Measurements from ENCODE around the gene GNB1L. TPM values are rescaled to one million over a fixed set of nuclear protein-coding genes. Genes with fewer than 3 reads are reported as not detected.

Gene GNB1L
- total RNA-seq, 1 experiment from 2014 or later, result 27.0 TPM

DNA sequence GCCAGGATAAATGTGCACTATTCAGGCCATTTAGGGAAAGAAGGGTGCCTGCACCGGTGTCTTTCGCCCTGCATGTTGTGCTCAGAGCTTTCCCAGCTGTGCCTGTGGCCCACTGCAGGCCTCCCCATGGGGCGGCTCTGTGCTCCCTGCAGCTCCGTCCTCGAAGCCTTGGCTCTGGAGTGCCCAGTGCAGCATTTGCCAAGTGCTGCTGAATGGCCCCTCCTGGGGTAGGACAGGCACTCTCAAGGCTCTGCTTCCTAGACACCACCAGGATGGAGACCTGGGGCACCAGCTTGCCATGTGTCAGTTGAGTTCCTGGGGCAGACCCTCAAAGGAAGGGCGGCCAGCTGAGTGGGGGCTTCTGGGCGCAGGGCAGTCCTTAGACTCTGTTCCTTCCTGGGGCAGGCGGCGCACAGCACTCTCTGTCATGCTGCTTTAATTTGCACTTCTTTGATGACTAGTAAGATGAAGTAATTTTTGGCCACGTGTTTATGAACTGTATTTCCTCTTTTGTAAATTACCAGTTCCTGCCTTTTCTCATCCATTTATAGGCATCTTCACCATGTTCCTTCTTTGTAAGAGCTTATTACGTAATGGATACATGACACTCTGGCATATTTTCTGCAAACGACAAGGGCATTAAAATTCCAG is 32.1 kb upstream of the GNB1L start:
- Histone ChIP-seq H3K36me3 (ENCODE audit: low read depth, low read length) (no peaks in the 10 kb centered on the region), H2AFZ (ENCODE audit: low read length) (no peak overlapping the region), H3K27me3 (ENCODE audit: low read length) (no peaks in the 10 kb centered on the region), H3F3A (ENCODE audit: low read length, unreplicated experiment) (no peaks in the 10 kb centered on the region), H3K9ac (ENCODE audit: low read length) (no peak overlapping the region), H3K9me3 (ENCODE audit: low read length) (no peaks in the 10 kb centered on the region), H3K27ac (ENCODE audit: low read length) (no peak overlapping the region), H3K4me3 (ENCODE audit: low read length) (no peak overlapping the region), H3K79me2 (ENCODE audit: low read length) (no peaks in the 10 kb centered on the region), H3K4me1 (ENCODE audit: insufficient read depth, low read length) (peaks cover 21% of the 10 kb centered on the region), H3K9me2 (replicated peaks; ENCODE audit: low read length) (no peaks in the 10 kb centered on the region), H3K4me2 (ENCODE audit: low read length) (no peak overlapping the region), H4K20me1 (ENCODE audit: low read length) (no peaks in the 10 kb centered on the region)
- CTCF ChIA-PET, result no interaction called here
- POLR2A ChIA-PET (ENCODE audit: unreplicated experiment), result no interaction called here
- TF ChIP-seq EZH2phosphoT487 (IDR thresholded peaks at IDR 0.05; ENCODE audit: borderline replicate concordance, low read length), result no peak
- TF ChIP-seq, protein P1, sequence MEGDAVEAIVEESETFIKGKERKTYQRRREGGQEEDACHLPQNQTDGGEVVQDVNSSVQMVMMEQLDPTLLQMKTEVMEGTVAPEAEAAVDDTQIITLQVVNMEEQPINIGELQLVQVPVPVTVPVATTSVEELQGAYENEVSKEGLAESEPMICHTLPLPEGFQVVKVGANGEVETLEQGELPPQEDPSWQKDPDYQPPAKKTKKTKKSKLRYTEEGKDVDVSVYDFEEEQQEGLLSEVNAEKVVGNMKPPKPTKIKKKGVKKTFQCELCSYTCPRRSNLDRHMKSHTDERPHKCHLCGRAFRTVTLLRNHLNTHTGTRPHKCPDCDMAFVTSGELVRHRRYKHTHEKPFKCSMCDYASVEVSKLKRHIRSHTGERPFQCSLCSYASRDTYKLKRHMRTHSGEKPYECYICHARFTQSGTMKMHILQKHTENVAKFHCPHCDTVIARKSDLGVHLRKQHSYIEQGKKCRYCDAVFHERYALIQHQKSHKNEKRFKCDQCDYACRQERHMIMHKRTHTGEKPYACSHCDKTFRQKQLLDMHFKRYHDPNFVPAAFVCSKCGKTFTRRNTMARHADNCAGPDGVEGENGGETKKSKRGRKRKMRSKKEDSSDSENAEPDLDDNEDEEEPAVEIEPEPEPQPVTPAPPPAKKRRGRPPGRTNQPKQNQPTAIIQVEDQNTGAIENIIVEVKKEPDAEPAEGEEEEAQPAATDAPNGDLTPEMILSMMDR (conservative IDR thresholded peaks at IDR 0.05; ENCODE audit: low read depth, low read length), result no peak
- TF ChIP-seq EZH2 (IDR thresholded peaks at IDR 0.05; ENCODE audit: low read length, unreplicated experiment), result no peak
- no TSS peak for BruUV-seq (replicated peaks)
- DNase-seq, result no peak
- intact Hi-C loops (cut with micrococcal nuclease), result no loop called here
- no peak for ATAC-seq

GRCh38 chr22:19885841-19886592 is 31.3 kb upstream of the GNB1L start:
- no peaks in the 10 kb centered on the region for H4K20me1 ChIP-seq (ENCODE audit: low read length)
- H3K27me3 ChIP-seq (ENCODE audit: low read length), result no peaks in the 10 kb centered on the region
- intact Hi-C loops (cut with micrococcal nuclease), result no loop called here
- ChIA-PET POLR2A (ENCODE audit: unreplicated experiment) (no interaction called here), CTCF (no interaction called here)
- no peaks in the 10 kb centered on the region for H3K79me2 ChIP-seq (ENCODE audit: low read length)
- no peaks in the 10 kb centered on the region for H3F3A ChIP-seq (ENCODE audit: low read length, unreplicated experiment)
- BruUV-seq (replicated peaks), result no TSS peak
- H3K4me1 ChIP-seq (ENCODE audit: insufficient read depth, low read length), result peaks cover 20% of the 10 kb centered on the region
- no peak overlapping the region for H3K4me3 ChIP-seq (ENCODE audit: low read length)
- no peak for TF ChIP-seq EZH2 (IDR thresholded peaks at IDR 0.05; ENCODE audit: low read length, unreplicated experiment)
- TF ChIP-seq, protein P1 (conservative IDR thresholded peaks at IDR 0.05; ENCODE audit: low read depth, low read length), result no peak
- DNase-seq (no peak), ATAC-seq (no peak)
- H3K9me3 ChIP-seq (ENCODE audit: low read length), result no peaks in the 10 kb centered on the region
- no peaks in the 10 kb centered on the region for H3K9me2 ChIP-seq (replicated peaks; ENCODE audit: low read length)
- no peak overlapping the region for H3K9ac ChIP-seq (ENCODE audit: low read length)
- H2AFZ ChIP-seq (ENCODE audit: low read length), result no peak overlapping the region
- H3K27ac ChIP-seq (ENCODE audit: low read length), result no peak overlapping the region
- H3K36me3 ChIP-seq (ENCODE audit: low read depth, low read length), result no peaks in the 10 kb centered on the region
- no peak overlapping the region for H3K4me2 ChIP-seq (ENCODE audit: low read length)
